Activated T-cell treated with anti-CD3 and anti-CD28 coated beads for 4 hours (primary cell): ENCODE data around the gene PPP1R26.
"Not testable (repeated sequence)": the region's sequence is repeated elsewhere in the genome, so short reads cannot be mapped to it uniquely, and the experiment has no call there.

Experiments
- DNase-seq: peaks from one replicate; pipeline ENCODE4 v3.0.0-alpha.2; 2020

PPP1R26 gene

DNA sequence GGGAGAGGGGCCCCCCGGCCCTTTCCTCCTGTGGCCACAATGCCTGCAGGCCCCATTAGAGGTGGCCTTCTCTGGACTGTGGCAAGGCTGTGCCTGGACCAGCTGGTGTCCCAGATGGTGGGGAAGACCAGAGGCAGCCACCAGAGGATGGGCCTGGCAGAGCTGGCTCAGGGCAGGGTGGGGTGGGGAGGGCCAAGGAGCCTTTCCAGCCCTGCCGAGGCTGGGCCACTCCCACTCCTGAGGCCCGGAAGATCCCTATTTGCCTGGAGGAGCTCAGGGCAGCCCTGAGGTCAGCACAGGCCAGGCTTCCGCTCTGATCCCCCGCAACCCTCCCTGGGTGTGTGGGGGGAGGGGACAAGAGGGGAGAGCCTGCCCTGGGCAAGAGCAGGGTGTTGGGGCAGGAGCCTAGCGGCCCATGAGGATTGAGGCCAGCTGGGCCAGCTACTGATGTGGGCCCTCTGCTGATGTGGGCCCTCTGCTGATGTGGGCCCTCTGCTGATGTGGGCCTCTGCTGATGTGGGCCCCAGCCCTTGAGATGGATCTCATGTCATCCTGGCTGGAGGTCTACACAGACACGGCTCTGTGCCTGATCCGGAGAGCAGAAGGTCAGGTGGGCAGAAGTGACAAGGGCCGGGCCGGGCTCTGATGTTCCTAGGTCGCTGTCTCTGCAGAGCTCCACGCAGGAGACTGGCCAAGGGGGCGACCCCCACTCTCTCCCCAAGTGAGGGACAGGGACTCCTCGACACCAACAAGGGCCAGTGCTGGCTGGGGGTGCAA is 26.9 kb downstream of the PPP1R26 start:
- DNase-seq, result no peak

GRCh38 chr9:135507104-135508035 is 27.8 kb downstream of the PPP1R26 start:
- DNase-seq, result no peak

DNA sequence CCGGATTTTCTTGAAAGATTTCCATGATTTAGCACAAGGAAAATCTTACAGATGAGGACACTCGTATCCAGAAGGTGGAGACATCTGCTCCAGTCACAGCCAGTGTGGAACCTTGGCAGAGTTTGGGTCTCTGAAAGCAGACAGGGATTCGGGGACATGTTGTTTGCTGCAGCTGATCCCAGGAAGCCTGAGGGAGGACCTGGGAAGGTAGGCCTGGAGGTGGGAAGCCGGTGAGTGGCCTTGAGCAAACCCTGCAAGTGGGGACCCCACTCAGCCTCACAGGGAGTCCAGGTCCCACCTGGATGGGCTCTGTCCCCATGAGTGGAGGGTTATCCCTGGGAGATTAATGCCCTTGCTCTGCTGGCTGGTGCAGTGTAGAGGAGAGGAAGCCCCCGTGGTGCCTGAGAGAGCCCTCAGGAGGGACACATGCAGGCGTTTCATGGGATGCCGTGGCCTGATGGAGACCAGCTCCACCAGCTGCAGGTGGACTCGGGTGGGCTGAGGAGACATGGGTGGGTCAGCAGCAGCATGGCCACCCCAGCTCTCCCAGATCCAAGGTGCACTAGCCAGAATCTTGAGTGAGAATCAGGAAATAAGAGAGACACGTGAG is 28.7 kb downstream of the PPP1R26 start:
- no peak for DNase-seq

GRCh38 chr9:135509458-135509857 is 29.9 kb downstream of the PPP1R26 start:
- no peak for DNase-seq

GRCh38 chr9:135512241-135512603 is 32.6 kb downstream of the PPP1R26 start:
- DNase-seq, result no peak

- no peak for DNase-seq
Observed at GRCh38 chr9:135512904-135513303, 33.3 kb downstream of the PPP1R26 start.

- no peak for DNase-seq
Observed at GRCh38 chr9:135513351-135513846, 33.8 kb downstream of the PPP1R26 start.

DNA sequence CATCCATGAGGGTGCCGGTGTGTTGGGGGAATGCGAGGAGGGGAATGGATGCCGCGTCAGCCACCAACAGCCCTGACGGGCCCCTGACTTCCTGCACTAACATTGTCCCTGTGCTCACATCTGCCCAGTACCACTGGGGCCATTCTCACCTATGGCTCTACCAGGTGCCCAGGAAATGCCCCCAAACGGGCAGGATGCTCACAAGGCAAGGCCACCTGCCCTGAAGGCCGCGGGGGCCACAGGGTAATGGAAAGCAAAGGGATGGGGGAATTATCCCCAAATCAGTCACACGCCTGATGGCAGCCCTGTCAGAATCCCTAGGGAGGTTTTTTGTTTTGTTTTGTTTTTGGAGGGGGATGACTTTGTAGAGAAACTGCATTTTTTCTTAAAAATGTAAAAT is 34.3 kb downstream of the PPP1R26 start:
- not testable (repeated sequence) for DNase-seq

GRCh38 chr9:135514342-135515082 is 34.9 kb downstream of the PPP1R26 start:
- no peak for DNase-seq

- DNase-seq, result no peak
Observed at GRCh38 chr9:135515083-135515951, 35.7 kb downstream of the PPP1R26 start.

GRCh38 chr9:135516132-135516860 is 36.7 kb downstream of the PPP1R26 start:
- DNase-seq, result no peak

- DNase-seq, result no peak
Observed at GRCh38 chr9:135517407-135517822, 37.8 kb downstream of the PPP1R26 start.

DNA sequence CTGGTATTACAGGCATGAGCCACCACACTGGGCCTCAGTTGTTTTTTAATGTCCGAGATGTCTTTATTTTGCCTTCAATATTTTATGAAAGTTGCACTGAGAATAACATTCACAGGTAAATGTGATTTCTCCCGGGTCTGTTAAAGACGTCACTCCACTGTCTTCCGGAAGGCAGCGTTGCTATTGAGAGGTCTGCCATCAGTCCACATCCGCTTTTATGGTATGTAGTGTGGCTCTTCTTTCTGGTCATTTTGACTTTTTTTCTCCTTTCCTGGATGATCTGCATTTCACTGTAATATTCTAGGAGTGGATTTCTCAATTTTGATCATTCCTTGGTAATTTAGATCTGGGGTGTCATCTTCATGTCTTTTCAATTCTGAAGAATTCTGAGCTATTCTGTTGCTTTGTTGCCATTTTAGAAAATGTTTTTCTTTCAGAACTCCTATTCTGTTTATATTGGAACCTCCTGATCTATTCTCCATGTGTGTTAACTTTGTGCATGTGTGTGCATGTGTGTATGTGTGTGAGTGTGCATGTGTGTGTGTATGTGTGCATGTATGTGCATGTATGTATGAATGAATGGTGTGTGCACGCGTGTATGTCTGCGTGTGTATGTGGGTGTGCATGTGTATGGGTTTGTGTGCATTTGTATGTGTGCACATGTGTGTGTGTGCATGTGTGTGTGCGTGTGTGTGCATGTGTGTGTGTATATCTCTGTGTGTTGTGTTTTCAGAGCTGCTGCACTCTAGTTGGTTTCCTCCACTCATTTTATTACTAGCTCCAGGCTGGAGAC is 39.8 kb downstream of the PPP1R26 start:
- no peak for DNase-seq

GRCh38 chr9:135520916-135521607 is 41.5 kb downstream of the PPP1R26 start, which contains the start of gene LCN1:
TSS of gene LCN1 (plus strand) at chr9:135521440. CDS start at chr9:135521498, 58 bp downstream.
- no peak for DNase-seq

DNA sequence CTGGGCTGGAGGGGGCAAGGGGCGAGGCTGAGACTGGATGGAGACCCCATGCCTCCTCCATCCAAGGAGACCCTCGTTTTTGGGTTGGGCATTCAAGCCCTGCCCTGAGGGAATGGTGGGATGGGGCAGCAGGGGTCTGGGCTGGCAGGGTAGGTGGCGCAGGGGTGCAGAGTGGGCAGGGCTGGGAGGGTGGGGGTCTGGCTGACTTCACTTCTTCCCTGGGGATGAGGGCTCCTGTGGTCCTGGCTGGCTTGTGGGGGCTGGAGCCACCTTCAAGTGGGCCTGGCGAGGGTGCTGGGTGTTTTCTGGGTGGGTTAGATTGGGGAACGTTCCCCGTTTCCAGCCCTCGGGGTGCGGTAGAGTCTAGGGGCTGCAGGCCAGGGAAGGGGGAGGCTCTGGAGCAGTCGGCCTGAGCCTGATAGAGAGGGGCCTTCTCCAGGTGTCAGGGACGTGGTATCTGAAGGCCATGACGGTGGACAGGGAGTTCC is 42.1 kb downstream of the PPP1R26 start:
- DNase-seq, result no peak

GRCh38 chr9:135522137-135522877 is 42.7 kb downstream of the PPP1R26 start:
- no peak for DNase-seq

- DNase-seq, result no peak
Observed at GRCh38 chr9:135522931-135523330, 43.3 kb downstream of the PPP1R26 start.

GRCh38 chr9:135523521-135524129 is 44.0 kb downstream of the PPP1R26 start:
- DNase-seq, result no peak
